Mesenteric fat pad (tissue), 1 donor: ENCODE data around the gene TARS3. TPM values are rescaled to one million over a fixed set of nuclear protein-coding genes. Genes with fewer than 3 reads are reported as not detected.
"Not testable (repeated sequence)": the region's sequence is repeated elsewhere in the genome, so short reads cannot be mapped to it uniquely, and the experiment has no call there.

Experiments
- DNase-seq: peaks from one replicate; pipeline ENCODE4 v3.0.0-alpha.2; 2020; ENCODE audit warnings: low spot score
- total RNA-seq: library from RNA; stranded (reverse); fragmentation: NEBNext Ultra II Directional; extraction: Animal tissue kit (Norgen Biotek cat#: 25700); gene quantifications from one replicate; pipeline ENCODE4 v1.2.1, GENCODE V29; 2021
- donor health status: DM: yes; HTN: yes; CAD: no.

TARS3 gene
- total RNA-seq, 1 donor from 2014 or later: 8.8 TPM

DNA sequence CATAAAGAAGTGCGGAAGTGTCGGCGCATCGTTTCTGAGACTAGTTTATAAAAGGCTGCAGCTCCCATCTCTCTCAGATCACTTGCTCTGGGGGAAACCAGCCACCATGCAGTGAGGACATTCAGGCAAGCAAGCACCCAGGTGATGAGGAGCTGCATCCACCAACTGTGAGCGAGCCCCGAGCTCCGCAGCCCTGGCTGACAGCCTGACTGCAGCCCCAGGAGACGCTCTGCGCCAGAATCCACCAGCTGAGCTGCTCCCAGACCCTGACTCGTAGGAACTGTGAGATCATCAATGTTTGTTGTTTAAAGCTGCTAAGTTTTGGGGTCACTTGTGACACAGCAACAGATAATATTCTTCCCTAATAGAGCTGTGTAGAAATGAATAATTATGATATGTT is 67.1 kb downstream of the TARS3 start:
- no peak for DNase-seq

DNA sequence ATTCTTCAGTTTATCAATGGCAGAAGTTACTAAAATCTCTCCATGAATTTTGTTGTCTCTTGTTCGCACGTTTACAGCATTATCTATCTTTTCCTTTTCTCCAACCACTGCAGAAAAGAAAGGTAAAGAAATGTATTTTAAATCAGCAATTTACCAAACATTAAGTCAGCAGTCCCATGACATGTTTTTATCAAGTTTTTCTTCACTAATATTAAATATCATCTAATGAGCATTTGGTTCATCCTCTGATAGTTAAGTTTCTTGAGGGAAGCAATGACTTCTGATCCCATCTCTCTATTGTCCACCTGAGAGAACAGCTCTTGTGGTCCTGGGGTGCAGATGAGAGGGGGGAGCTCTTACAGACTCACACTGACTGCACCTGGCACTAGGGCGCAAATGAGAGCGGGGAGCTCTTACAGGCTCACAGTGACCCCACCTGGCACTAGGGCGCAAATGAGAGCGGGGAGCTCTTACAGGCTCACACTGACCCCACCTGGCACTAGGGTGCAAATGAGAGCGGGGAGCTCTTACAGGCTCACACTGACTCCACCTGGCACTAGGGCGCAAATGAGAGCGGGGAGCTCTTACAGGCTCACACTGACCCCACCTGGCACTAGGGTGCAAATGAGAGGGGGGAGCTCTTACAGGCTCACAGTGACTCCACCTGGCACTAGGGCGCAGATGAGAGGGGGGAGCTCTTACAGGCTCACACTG is 69.5 kb downstream of the TARS3 start:
- not testable (repeated sequence) for DNase-seq

DNA sequence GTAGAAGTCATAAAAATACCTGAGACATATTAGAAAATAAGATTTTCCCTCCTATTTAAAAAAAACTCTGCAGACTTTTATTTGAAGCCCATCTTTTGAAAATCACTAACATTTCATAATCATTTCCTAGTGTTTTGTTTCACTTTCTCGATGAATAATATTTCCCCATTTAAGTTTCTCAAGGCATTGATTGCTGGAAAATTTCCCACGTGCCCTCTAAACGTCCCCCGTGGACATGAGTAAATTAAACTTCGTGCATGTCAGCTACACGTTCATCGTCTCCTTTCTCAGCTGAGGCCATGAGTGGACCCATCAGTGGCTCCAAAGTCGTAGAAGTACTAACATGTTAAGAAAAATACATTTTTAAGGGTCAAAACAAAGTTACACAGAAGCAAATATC is 70.1 kb downstream of the TARS3 start:
- no peak for DNase-seq

DNA sequence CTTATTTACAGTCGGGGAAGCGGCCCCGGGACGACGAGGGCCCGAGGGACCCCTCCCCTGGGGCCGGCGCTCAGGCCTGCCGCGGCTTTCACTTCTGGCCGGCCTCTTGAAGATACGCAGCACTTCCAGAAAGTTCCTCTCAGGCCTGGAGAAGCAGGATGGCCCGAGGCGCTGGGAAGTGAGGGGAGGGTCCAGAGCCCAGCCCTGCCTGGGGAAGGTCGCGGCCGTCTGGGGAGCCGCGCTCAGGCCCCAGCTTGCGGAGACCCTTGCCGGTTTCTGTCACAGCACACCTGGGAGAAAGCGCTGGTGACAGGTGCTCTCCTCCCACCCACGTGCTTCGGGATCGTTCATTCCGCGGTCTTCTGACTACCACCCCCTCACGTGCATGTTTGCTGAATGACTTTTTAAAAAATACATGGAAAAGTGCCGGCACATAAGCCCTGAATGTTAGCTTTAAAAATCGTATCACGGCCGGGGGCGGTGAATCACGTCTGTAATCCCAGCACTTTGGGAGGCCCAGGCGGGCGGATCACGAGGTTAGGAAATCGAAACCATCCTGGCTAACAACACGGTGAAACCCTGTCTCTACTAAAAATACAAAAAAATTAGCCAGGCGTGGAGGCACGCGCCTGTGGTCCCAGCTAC is 71.4 kb downstream of the TARS3 start:
- no peak for DNase-seq

DNA sequence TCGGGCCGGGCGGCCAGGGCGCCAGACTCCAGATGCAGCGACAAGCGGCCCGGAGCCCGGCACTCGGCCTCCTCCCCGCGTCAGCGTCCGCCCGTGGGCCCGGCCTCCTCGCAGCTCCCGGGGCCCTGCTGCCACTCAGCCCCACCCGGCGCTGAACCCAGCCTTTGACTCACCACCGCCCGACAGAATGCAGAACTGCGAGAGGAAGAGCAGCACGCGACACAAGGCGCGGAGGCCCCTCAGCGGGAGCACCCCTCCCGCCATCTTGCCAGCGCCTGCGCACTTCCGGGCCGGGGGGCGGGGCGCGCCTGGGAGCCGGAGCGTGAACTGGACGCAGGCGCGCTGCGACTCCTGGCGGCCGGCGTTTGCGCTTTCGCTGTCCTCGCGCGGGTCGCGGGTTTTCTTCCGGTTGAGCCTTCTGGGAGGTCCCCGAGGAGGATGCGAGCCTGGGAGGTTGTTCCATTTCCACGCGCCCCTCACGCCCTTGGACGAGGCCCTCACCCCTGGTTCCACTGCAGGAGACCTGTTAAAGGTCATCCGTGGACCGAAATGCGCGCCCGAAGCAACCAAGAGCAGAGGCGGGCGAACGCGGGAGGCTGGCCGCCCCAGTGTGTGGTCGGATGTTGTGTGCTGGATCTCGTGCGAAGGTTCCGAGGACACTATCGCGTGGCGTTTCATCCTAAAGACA is 72.0 kb downstream of the TARS3 start, which contains the start of gene TM2D3:
Gene TM2D3 (minus strand): TSS at position 284 of the 688 bp plus-strand sequence. CDS start 20 bp downstream, at position 264.
- DNase-seq: peak; percentile 98

DNA sequence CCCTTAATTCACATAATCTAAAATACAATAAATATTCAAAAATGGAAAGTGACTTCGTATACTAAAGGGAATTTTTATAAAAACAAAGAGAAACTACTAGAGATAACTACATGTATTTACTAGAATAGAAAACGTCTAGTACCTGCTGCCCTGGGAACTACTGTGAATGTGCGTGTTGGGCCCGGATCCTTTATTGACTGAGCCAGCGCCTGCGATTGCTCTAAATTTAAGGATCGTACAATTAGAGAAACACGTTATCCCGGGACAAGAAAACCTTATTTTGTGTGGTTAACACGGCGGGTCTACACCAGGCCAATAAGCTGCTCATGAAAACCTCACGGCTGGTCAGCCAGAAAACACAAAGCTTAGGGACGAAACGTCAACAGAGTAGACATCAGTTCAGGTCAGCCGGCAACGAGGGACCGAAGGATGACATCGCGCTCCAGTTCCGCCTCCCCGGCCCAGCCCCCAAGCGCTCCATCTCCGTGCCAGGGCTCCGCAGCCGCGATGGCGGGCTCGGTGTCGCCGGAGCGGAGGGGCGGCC is 72.6 kb downstream of the TARS3 start:
- no peak for DNase-seq

DNA sequence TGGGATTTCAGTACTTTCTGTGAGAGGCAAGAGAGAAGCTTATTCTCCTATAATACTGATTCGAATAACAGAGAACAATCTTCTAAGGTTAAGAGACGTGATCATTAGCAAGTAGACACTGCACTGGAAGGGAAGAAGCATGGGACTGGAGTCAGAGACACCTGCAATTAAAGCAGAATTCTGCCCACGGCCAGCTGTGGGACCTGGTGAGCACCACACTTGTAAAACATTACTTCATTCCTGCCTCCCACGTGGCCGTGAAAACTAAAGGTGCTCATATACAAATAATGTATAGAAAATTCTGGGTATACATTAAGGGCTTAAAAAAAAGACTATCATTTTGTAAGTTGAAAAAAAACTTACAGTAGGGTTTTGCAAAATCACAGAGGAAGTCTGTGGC is 74.1 kb downstream of the TARS3 start:
- DNase-seq: no peak

DNA sequence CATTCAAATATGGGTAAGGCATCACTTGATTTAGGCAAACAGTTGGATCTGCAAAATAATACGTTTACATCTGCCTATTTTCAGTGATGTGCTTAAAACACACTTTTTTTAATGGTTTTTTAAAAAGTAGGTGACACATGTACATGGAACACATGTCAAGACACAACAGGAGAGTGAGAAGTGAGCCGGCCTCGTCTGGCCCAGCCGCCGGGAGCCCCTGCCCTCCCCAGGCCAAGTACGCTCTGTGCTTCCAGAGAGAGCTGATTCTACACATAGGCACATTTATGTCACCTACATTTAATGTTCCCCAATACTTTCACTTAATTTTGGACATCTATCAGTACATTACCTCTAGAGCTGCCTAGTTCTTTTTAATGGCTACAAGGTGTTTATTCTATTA is 75.9 kb downstream of the TARS3 start:
- no peak for DNase-seq

DNA sequence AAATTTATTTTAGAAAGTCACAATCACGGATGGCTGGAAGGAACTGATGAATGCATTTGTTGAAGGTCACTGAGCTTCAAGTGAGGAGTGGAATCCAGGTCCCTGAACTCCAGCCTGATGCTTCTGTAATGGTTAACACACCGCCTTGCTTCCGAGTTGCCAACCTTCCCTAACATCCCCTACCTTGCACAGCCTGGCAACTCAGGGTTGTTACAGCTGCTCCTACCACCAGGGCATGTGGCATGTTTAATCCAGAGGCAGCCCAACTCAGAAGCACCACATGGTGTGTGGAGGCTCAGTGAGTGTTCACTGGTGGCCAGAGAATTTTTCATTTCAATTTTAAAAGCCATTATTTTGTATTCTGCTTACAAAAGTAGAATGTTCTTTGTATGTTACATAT is 77.0 kb downstream of the TARS3 start:
- DNase-seq: no peak

DNA sequence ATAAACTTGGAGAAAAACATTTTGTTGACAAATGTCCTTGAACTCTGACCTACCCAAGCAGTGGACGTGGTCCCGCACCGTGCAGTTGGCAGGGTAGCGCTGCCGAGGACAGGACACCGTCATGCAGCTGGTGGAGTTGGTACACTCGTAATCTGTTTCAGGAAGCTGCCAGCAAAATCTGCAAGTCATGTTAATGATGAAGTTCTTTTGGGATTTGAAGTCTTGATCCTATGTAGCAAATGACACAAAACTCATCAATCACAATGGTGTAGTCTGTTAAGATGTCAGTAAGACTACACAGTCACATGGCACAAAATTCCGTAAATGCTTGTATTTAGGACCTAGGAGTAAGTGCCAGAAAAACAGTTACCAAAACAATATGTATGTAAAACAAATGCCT is 77.6 kb downstream of the TARS3 start:
- no peak for DNase-seq

DNA sequence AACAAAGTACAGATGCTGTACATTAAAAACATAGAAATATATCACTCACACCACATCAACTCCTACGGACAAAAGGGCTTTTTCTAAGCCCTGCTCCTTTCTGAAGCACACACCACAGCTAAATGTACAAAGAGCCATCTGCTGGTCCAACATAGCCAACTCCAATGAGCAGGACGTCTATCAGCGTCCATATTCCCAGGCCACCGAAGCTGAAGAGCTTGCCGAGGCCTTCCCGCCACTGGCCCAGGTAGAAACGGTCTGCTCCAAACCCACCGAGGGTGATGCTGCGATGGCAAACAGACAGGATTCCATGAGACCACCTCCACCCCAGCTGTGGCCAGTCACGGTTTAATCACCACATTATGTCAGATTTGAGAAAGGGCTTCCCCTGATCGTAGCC is 81.9 kb downstream of the TARS3 start:
- no peak for DNase-seq

DNA sequence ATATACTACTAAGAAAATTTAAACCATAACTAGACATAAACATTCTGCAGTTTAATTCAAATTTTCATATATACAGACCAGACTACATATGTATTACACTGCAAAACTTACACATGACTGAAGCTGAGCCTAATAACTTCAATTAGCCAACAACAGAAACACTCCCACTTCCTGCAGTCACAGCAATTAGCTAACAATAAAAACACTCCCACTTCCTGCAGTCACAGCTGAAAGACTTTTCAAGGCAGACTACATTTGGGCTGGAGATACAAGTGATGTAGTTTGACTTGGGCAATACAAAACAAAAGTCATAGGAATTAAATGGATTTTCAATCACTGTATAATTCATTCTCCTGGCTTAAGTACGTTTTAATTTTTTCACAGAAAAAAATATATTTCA is 82.4 kb downstream of the TARS3 start:
- DNase-seq: no peak

DNA sequence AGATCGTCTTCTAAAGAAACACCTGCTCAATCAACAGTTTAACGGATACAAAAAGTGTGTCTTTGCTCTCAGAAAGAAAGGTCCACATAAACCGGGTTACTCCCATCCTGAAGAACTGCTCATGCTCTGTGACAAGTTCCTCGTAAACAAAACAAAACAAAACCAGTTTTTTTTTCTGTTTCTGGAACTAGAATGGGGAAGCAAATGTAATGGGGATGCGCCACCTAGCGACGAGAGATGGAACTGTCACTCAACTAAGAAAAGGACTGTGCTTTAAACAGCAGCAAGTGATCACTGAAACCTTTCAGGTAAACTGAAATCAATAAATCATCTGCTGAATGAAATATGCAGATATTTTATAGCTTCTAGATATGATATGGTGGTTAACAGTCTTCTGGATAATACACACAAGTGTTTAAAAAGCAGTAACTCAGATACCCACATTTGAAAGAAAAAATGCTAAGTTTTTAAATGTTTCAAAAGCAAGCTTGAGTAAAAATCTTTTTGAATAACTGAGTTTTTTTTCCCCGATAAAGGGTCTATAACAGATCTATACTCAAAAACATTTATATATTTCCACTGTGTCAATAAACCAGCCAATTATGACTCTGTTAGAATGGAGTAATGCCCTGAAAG is 83.0 kb downstream of the TARS3 start:
- no peak for DNase-seq

DNA sequence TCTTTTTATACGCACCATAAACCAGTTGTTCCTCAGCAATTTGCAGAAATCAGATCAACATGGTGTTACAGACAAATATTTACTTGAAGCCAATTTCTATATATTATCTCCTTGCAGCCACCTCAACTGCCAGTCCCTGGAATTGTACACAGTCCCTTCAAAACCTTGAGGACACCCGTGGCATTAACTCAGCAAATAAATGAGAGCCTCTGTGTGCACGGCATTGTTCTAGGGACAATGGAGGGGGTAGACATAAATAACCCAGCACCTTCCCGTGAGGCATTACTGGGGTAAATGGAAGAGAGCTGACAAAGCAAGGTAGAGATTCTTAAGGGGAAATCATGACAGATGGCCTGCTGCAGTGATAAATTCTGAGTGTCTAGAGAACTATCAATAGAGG is 84.6 kb downstream of the TARS3 start:
- DNase-seq: no peak

DNA sequence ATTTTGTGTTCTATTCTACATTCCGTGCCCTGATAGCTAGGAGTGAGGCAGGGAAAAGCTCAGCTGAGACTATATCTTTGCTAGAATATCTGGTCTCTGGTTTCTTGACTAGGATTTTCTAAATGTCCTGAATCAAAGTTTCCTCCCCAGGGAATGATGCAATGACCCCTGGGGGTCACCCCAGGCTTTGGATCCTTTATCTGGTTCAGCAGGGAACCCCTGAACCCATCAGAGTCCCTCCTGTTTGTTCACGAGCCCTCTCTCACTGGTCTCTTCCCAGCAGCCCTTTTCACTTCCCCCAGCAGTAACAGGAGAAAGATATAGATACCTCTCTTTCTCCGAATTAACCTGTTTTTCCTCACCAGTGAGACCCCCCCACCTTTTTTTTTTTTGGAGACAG is 86.4 kb downstream of the TARS3 start:
- DNase-seq: no peak

DNA sequence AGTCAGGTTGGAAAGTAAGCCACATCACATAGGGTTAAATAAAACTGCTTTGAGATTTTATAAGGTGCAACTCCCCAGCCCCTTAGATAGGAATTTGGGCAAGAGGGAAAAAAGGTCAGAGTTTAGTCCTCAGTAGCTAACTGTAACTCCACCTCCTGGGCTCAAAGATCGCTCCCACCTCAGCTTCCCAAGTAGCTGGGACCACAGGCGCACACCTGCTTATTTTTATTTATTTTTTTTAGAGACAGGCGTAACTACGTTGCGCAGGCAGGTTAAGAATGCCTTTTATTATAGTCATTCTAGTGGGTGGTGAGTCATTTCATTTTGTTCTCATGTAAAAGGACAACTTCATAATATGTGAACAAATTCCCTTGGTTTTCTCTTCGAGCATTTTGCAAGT is 86.8 kb downstream of the TARS3 start:
- no peak for DNase-seq

DNA sequence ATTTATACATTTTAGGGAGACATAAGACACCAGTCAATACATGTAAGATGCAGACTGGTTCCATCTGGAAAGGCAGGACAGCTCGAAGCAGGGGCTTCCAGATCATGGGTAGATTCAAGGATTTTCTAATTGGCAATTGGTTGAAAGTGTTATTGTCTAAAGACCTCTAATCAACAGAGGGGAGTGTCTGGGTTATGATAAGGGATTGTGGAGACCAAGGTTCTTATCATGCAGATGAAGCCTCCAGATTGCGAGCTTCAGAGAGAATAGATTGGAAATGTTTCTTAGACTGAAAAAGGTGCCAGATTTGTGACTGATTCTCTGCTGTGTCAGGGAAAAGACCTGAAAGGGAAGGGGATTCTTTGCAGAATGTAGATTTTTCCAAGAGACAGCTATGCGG is 87.2 kb downstream of the TARS3 start:
- DNase-seq: no peak

DNA sequence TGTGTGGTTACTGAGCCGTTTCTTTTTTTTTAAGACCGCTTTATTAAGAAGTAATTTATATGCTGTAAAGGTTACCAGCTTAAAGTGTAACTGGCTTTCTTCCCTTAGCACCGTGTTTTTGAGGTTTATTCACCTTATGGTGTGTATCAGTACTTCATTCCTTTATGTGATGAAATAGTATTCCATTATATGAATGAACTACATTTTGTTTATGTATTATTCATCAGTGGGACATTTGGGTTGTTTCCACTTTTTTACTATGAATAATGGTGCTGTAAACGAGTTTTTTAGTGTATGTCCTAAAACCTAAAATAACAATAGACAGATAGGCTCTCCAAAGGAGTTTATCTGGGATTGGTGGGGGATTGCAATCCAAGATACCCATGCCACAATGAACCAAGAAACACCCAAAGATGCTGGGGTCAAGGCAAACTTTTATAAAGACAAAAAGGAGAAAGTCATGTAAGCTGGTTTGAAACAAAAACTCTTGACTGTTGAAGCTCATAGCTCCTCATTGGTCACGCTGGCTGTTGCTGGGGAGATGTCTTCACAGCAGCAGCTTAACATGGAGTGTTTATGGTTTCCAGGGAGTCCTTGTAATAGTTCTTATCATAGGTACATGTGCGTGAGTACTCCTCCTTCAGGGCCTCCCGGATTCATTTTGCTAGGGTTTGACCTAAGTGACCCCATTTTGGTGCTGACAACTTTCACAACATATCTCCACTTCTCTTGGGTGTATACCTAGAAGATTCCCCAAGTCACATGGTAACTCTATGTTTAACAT is 88.1 kb downstream of the TARS3 start:
- DNase-seq: no peak

DNA sequence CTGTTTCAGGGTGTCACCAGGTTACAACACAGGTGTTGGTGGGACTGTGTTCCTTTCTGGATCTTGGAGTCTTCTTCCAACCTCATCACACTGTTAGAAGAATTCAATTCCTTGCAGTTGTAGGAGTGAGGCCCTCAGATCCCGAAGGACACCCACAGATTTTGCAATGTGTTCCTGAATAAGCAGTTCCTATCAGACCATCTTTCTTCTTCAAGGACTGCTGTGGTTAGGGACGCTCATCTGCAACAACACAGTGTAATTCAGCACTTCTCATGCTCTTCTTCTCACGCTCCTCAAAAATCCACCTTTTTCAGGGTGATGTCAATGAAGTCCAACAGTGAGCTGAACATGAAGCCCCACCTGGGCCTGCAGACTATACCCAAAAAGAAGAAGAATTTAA is 90.9 kb downstream of the TARS3 start:
- no peak for DNase-seq

DNA sequence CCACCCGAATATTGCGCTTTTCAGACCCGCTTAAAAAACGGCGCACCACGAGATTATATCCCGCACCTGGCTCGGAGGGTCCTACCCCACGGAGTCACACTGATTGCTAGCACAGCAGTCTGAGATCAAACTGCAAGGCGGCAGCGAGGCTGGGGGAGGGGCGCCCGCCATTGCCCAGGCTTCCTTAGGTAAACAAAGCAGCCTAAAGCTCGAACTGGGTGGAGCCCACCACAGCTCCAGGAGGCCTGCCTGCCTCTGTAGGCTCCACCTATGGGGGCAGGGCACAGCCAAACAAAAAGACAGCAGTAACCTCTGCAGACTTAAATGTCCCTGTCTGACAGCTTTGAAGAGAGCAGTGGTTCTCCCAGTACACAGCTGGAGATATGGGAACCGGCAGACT is 97.5 kb downstream of the TARS3 start:
- not testable (repeated sequence) for DNase-seq

DNA sequence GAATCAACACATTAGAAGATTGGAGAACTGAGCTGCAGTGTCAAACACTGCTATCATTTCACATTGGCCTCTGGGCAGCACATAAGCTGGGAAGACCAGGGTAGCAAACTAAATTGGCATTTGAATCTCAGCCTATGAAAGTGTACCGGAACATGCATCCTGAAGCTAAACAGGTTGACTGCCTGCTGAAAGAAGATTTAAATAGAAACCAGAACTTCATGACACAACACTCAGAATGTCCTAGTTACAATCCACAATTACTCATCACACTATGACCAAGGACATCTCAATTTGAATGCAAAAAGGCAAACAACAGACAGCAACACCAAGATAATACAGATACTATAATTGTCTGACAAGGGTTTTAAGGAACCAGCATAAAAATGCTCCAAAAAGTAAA is 98.3 kb downstream of the TARS3 start:
- DNase-seq: no peak
